Body of pancreas (tissue), 4 donors: ENCODE data around the gene ACTA1.

Experiments
- CTCF ChIP-seq, 7 experiments: fragments of 450-650 bp in 4 of 7; fragments of 200-600 bp in 3 of 7; sonication (generic) in 3 of 7; IDR thresholded peaks; one replicate each; pipeline ENCODE4 v1.5.1; 2016 to 2019; ENCODE audit warnings: antibody characterized with exemption in 7 of 7
- POLR2A ChIP-seq, 3 donors: fragments of 450-650 bp; IDR thresholded peaks; one replicate each; pipeline ENCODE4 v1.6.1; 2016; ENCODE audit warnings: antibody characterized with exemption in 3 of 3, mild to moderate bottlenecking in 2 of 3

- no peak for TF ChIP-seq CTCF (IDR thresholded peaks at IDR 0.05)
- TF ChIP-seq POLR2A (IDR thresholded peaks at IDR 0.05), result no peak
Measured at GRCh38 chr1:229432905-229433304, 989 bp downstream of the ACTA1 start.
